ENCODE results near the gene IGF2BP3.

Gene IGF2BP3

DNA sequence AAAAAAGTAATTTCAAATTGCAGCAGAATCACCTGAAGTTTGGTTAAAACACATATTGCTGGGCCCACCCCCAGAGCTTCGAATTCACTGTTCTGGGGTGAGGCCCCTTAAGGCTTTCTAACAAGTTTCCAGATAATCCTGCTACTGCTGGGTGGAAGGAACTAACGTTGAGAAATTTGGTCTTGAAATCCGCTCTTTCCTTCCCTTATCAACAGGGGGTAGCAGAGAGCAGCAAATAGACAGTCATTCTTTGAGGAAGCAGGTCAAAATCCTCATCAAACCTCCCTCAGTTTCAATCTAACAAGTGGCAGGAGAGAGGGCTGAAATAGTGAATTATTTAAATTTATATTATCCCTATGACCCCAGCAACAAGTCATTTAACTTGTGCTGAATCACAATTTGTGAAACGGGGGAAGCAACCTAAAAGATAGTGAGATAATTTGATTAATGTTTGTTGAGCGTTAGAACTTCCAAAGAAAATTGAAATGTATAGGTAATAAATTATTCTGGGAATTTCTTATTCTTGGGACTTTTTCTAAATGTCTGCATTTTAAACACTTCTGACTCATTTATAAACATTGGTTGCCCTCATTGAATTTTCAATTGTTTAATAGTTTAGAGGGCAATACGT, 192.8 kb downstream of the IGF2BP3 start:
- TF ChIP-seq, protein P1, sequence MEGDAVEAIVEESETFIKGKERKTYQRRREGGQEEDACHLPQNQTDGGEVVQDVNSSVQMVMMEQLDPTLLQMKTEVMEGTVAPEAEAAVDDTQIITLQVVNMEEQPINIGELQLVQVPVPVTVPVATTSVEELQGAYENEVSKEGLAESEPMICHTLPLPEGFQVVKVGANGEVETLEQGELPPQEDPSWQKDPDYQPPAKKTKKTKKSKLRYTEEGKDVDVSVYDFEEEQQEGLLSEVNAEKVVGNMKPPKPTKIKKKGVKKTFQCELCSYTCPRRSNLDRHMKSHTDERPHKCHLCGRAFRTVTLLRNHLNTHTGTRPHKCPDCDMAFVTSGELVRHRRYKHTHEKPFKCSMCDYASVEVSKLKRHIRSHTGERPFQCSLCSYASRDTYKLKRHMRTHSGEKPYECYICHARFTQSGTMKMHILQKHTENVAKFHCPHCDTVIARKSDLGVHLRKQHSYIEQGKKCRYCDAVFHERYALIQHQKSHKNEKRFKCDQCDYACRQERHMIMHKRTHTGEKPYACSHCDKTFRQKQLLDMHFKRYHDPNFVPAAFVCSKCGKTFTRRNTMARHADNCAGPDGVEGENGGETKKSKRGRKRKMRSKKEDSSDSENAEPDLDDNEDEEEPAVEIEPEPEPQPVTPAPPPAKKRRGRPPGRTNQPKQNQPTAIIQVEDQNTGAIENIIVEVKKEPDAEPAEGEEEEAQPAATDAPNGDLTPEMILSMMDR (IDR thresholded peaks at IDR 0.05): peak; percentile 74

DNA sequence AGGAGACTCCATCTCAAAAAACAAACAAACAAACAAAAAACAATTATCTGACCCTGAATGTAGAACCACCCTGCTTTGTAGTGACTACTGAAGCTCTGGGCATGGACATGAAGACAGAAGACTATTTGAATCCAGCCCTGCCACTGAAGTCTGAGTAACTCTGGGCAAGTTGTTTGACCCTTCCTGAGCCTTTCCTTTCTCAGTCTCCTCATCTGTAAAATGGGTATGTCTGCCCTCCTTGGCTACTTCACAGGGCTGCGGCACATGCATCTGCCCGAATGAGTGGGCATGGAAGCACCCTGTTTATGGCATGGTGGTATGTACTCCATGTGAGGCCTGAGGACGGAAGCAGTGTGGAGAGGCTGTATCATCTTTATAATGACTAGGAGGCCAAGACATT, 193.3 kb downstream of the IGF2BP3 start:
- TF ChIP-seq, protein P1 (IDR thresholded peaks at IDR 0.05): no peak

DNA sequence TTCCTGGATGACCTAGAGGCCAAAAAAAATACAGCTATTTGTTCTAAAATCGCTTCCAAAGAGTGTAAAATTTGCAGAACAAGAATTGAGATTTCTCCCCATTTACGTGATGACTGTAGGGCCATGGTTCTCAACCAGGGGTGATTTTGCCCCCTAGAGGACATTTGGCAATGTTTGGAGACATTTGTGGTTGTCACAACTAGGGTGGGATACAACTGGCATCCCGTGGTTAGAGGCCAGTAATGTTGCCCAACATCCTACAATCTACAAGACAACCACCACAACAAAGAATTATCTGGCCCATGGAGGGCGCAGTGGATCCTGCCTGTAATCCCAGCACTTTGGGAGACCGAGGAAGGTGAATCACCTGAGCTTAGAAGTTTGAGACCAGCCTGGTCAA, 193.9 kb downstream of the IGF2BP3 start:
- TF ChIP-seq, protein P1 (IDR thresholded peaks at IDR 0.05): no peak; the same call in 1 of the 2 replicates

DNA sequence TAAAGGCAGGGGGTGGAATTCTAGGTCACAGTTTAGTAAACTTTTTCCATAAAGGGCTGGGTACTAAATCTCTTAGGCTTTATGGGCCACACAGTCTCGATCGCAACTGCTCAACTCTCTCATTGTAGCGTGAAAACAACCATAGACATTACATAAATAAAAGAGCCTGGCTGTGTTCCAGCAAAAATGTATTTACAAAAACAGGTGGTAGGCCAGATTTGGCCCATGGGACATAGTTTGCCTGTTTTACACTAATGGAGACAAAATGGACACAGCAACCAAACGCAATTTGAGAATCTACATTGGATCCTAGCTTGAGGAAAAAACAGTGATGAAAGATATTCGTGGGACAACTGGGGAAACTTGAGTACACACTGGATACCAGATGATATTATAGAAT, 194.4 kb downstream of the IGF2BP3 start:
- TF ChIP-seq, protein P1 (IDR thresholded peaks at IDR 0.05): no peak

DNA sequence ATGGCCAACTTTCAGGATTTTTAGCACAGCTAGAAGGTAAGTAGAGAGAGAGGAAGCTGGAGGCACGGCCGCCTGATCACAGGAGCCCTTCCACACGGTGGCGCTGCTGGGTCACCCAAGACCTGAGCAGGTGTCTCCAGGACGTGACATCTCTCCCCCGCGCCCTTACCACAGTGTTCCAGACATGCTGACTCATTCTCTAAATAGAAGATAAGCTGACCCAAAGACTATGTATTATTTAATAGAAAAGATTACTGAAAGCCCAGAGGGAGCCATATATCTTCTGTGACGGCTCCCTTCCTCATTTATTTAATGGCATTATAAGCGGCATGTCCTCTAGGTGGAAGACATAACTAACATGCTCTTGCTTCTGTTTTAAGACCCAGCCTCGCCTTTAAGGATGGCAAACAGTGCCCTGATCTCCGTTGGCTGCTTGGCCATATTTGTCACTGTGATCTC, 197.1 kb downstream of the IGF2BP3 start:
- TF ChIP-seq, protein P1 (IDR thresholded peaks at IDR 0.05): peak; percentile 93

DNA sequence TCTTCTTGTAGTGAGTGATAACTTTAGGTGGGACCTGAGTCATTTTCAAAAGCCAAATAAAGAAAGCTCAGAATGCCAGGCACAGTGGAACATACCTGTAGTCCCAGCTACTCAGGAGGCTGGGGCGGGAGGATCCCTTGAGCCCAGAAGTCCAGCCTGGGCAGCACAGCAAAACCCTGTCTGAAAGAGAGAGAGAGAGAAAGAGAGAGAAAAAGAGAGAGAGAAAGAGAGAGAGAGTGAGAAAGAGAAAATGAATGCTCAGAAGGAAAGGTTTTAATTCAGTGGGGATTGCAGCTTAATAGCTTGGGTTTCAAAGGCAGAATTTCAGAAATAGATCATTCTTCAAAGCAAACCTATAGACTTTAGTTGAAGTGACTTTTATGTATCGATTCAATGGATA, 198.0 kb downstream of the IGF2BP3 start:
- TF ChIP-seq, protein P1 (IDR thresholded peaks at IDR 0.05): no peak

DNA sequence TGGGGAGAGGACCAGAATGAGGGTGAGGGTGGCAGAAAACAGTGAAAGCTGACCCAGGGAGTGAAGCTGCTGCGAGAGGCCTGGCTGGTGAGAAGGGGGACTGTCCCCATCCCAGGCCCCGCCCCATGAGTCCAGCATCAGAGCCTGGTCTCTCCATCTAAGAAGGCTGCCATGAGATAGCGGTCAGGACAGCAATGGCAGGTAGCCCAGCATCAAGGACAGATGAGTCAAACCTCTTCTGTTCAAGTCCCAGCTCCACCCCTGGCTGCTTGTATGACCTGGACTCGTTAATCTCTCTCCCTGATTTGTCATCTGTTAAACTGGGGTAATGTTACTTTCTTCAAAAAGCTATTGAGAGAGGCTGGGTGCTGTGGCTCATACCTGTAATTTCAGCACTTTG, 201.5 kb downstream of the IGF2BP3 start:
- TF ChIP-seq, protein P1 (IDR thresholded peaks at IDR 0.05): no peak

DNA sequence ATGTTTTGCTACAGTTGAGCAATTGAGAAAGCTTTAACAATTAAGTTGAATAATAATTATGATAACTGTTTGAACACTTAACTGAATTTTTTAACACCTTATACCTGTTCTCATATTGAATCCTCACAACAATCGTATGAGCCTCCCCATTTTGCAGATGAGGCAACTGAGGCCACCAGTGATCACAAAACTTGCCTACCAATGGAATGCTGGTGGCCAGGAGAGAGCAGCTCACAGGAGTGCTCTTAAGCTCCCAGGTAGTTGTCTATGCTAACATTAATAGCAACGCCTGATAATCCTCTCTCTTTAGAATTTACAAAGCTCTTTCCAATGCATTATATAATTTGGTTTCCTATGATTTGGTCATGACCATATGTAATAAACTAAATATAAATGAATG, 202.1 kb downstream of the IGF2BP3 start:
- TF ChIP-seq, protein P1 (IDR thresholded peaks at IDR 0.05): no peak
